Memory B cell (primary cell): Measurements from ENCODE around the gene AFDN.
"Not testable (repeated sequence)": the region's sequence is repeated elsewhere in the genome, so short reads cannot be mapped to it uniquely, and the experiment has no call there.

Experiments used
- ATAC-seq: fragments of 150-1000 bp; cut with Tn5 transposase; 2 replicates; pipeline ENCODE4 v1.10.0; 2021; ENCODE audit warnings: low read depth, mild to moderate bottlenecking, moderate library complexity
- DNase-seq, 2 donors: peaks; one replicate each; pipeline ENCODE4 v3.0.0; 2022; ENCODE audit warnings: low spot score in 2 of 2
- H3K27ac Mint-ChIP-seq: one replicate; pipeline ENCODE4 v1.8.0; 2022; ENCODE audit warnings: mild to moderate bottlenecking, moderate library complexity, mixed read lengths
- H3K27me3 Mint-ChIP-seq: one replicate; pipeline ENCODE4 v1.8.0; 2022; ENCODE audit warnings: mixed read lengths
- H3K36me3 Mint-ChIP-seq: one replicate; pipeline ENCODE4 v1.8.0; 2022; ENCODE audit warnings: mild to moderate bottlenecking, mixed read lengths
- H3K4me1 Mint-ChIP-seq: one replicate; pipeline ENCODE4 v1.8.0; 2022; ENCODE audit warnings: mixed read lengths
- H3K4me3 Mint-ChIP-seq: one replicate; pipeline ENCODE4 v1.8.0; 2022; ENCODE audit warnings: mild to moderate bottlenecking, moderate library complexity, mixed read lengths
- H3K9me3 Mint-ChIP-seq: one replicate; pipeline ENCODE4 v1.8.0; 2022; ENCODE audit warnings: mixed read lengths

The AFDN gene

DNA sequence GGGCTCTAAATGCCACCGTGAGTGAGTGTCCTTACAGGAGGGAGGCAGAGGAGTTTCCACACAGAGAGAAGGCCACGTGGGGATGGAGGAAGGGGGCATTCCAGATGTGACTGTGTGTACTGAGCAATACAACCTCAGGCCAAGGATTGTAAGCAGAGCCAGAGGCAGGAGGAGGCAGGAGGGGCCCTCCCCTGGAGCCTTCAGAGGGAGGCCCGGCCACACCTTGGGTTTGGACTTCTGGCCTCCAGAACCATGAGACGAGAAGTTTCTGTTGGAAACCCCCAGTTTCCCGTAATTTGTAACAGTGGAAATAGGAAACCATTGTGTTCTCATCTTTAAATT lies 161.4 kb downstream of the AFDN start:
- no peak overlapping the region for H3K27ac Mint-ChIP-seq
- no peaks in the 10 kb centered on the region for H3K36me3 Mint-ChIP-seq
- no peaks in the 10 kb centered on the region for H3K4me1 Mint-ChIP-seq
- H3K9me3 Mint-ChIP-seq = peaks cover 5% of the 10 kb centered on the region
- H3K27me3 Mint-ChIP-seq = no peaks in the 10 kb centered on the region
- no peak overlapping the region for H3K4me3 Mint-ChIP-seq
- ATAC-seq = no peak
- no peak for DNase-seq

DNA sequence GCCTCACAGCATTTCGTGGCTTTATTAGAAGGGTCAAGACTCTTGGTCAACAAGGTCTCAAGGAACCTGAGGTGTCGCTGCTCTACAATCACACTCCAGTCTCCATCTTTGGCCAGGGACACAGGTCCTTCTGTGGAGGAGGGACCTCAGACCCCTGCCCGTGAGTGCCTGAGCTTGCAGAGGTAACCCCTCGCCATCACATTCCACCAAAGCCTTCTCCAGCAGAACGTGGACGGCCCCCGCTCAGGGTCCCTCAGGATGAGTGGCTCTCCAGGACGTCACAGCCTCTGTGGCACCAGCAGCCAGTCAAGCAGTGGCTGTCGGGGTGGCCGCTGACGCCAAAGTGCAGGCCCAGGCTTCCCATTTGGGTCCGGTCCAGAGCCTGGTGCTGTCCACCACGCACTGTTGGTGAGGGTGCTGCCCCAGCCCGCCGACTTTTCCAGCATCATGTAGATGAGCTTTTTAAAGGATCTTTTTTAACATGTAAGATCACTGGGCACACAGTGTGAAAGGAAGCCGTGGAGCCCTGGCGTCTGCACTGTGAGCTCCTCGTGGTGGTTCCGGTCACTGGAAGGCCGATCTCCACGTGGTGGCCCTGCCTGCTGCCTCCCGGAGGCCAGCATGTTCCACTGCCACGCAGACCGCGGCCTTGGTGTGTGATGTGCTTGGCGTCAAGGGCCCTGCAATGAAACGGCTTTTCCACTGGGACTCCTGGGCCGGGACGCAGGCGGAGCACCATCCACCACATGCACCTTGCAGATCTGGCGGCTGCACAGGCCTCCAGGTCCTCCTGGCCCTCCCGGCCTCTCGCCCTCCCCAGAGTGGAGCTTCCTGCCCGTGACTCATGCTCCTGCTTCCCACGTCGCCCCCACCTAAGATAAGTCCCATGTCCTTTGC lies 162.5 kb downstream of the AFDN start:
- peaks cover 1% of the 10 kb centered on the region for H3K9me3 Mint-ChIP-seq
- H3K4me1 Mint-ChIP-seq = no peaks in the 10 kb centered on the region
- H3K27me3 Mint-ChIP-seq = no peaks in the 10 kb centered on the region
- ATAC-seq (no peak), DNase-seq (no peak)
- H3K36me3 Mint-ChIP-seq = no peaks in the 10 kb centered on the region
- no peak overlapping the region for H3K27ac Mint-ChIP-seq
- no peak overlapping the region for H3K4me3 Mint-ChIP-seq

DNA sequence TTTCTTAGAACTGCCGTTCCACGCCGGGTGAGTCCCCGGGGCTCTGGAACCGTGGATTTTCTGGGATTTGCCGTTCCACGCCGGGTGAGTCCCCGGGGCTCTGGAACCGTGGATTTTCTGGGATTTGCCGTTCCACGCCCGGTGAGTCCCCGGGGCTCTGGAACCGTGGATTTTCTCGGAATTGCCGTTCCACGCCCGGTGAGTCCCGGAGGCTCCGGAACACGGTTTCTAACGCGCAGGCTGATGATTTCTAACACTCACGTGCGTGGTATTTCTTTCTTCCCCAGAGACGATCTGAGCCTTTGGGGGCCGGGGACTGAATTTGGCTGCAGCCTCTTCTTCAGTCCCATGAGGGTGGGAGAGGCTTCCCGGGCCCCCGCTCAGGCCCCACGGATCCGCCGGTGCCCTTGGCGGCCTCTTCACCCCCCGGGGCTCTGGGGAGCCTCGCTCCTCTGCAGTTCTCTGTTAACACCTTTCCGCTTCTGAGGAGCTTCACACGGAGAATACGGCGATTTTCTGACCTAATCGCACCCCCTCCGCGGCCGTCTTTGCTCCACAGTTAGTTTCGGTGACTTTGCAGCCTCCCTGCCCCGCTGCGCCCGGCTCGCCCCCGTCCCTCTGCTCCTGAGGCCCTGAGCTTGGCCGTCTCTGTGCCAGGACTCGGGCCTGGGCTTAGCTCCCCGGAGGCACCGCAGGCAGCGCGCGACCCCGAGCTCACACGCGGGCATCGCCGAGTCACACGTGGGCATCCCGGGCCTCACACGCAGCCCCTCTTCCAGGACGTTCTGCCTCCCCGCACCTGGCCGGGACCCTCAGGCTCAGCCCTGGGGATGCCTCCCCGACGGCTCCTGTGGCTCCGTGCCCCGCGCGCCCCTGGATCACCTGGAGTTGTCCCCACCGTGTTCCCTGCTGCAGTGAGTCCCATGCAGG lies 163.6 kb downstream of the AFDN start:
- Mint-ChIP-seq H3K27ac (no peak overlapping the region), H3K4me3 (no peak overlapping the region), H3K27me3 (peaks cover 2% of the 10 kb centered on the region), H3K36me3 (no peaks in the 10 kb centered on the region), H3K4me1 (no peaks in the 10 kb centered on the region), H3K9me3 (no peaks in the 10 kb centered on the region)
- no peak for DNase-seq
- no peak for ATAC-seq

DNA sequence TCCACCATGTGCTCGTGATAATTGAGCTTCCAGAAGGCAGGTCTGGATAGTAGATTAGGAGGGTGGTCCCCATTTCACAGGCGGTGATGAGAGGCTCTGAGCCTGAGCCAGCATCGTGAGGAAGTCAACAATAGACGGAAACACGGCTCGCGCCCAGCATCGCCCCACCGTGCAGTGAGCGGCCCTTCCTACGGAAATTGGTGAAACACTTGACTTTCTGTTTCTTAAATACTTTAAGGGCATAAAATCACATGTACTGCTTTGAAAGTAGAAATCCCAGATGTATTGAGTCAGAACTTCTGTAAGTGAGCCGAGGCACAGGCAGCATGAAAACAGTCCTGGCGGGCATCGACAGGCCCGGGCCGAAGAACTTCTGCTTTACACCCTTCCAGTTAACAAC lies 166.5 kb downstream of the AFDN start:
- H3K4me3 Mint-ChIP-seq = no peak overlapping the region

DNA sequence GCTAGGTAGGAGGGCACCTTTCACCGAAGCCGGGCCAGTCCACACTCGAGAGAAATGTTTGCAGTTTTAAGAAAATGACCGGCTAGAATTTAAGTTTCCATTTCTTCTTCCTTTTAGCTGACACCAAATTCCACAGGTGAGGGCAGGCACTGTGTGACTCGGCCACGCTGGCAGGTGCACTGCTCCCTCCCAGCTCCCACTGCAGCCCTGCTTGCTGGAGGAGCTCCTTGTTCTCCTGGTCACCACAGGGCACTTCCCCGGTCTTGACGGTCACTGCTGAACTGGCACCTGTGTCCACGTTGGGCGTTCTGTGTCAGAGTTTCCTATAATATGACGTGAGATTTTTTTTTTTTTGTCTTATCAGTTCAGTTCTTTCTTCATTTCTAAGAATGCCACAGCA lies 167.1 kb downstream of the AFDN start:
- no peaks in the 10 kb centered on the region for H3K4me1 Mint-ChIP-seq
- DNase-seq = no peak
- H3K9me3 Mint-ChIP-seq = no peaks in the 10 kb centered on the region
- no peak for ATAC-seq
- H3K36me3 Mint-ChIP-seq = no peaks in the 10 kb centered on the region
- peaks cover 11% of the 10 kb centered on the region for H3K27me3 Mint-ChIP-seq
- H3K4me3 Mint-ChIP-seq = no peak overlapping the region
- no peak overlapping the region for H3K27ac Mint-ChIP-seq

More for the DNA sequence above, 166.5 kb downstream of the AFDN start:
- Mint-ChIP-seq H3K4me1 (no peaks in the 10 kb centered on the region), H3K9me3 (no peaks in the 10 kb centered on the region), H3K27me3 (peaks cover 10% of the 10 kb centered on the region), H3K27ac (no peak overlapping the region), H3K36me3 (no peaks in the 10 kb centered on the region)
- ATAC-seq (no peak), DNase-seq (no peak)

DNA sequence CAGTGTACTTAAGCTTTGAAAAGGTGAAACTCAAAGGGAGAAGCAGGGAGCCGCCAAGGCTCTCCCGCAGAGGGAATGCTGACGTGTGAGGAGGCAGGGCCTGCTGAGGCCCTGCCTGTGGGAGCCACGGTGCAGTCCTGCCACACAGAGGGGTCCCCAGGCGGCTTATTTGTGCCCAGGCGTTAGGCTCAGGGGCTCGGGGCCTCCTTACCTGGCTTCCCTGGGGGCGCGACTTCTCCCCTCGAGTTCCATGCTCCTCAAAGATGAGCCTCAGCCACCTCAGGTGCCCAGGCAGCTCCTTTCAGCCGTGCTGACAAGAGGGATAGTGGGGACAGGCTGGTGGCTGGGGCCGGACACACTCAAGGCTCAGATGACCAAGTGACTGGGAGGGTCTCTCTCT lies 168.6 kb downstream of the AFDN start:
- no peak overlapping the region for H3K4me3 Mint-ChIP-seq
- no peaks in the 10 kb centered on the region for H3K9me3 Mint-ChIP-seq
- H3K27me3 Mint-ChIP-seq = peaks cover 11% of the 10 kb centered on the region
- H3K36me3 Mint-ChIP-seq = no peaks in the 10 kb centered on the region
- ATAC-seq (no peak), DNase-seq (no peak)
- H3K27ac Mint-ChIP-seq = no peak overlapping the region
- H3K4me1 Mint-ChIP-seq = no peaks in the 10 kb centered on the region

DNA sequence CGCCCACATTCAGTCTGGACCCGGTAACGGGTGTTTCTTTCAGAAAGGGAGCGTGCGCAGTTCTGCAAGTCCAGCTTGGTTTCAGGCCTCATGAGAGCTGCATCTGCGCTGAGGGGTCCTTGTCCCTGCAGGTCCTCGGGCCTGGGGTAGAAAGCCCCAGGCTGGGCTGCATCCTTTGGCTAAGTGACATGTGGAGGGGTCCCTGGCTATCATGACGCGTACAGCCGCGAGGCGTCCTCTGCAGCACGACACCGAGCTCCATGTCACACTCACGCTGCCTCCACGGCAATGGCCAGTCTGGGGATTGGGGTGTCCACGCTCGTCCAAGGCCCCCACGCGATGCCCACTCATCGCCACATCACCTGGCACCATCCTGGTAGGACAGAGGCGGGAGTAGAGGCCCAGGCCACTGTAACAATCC lies 169.0 kb downstream of the AFDN start:
- peaks cover 11% of the 10 kb centered on the region for H3K27me3 Mint-ChIP-seq
- H3K4me1 Mint-ChIP-seq = no peaks in the 10 kb centered on the region
- H3K9me3 Mint-ChIP-seq = no peaks in the 10 kb centered on the region
- H3K4me3 Mint-ChIP-seq = no peak overlapping the region
- ATAC-seq (no peak), DNase-seq (no peak)
- no peaks in the 10 kb centered on the region for H3K36me3 Mint-ChIP-seq
- H3K27ac Mint-ChIP-seq = no peak overlapping the region

DNA sequence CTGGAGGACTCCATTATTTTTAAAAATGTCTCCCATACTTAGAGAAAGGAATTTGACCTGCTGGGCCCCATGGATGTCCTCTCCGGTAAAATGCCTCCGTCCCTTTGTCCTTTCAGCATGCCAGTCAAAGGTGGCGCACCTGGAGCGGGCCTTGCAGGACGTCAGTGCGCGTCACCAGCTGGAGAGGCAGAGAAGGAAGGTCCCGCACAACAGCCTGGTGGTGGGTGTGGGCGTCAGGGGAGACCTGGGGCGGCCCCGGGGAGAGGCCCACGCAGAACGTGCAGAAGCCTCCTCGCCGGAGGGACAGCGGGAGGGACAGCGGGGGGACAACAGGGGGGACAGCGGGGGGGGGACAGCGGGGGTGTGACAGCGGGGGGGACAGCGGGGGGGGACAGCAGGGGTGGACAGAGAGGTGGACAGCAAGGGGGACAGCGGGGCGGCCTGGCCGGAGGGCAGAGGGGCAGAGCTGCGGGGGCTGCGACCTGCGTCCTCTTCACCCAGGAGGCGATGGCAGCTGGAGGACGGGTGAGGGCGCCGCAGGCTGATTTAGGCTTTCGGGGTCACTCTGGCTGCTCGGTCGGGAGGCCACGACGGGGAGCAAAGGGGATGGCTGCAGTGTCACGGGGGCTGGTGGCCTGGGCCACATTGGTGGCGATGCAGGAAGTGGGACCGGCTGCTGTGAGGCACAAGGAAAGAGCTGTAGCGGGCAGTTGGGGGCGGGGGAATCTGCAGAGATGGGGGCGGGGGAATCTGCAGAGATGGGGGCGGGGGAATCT lies 169.9 kb downstream of the AFDN start:
- DNase-seq = no peak
- H3K27ac Mint-ChIP-seq = no peak overlapping the region
- no peak for ATAC-seq
- H3K4me3 Mint-ChIP-seq = peak overlapping the region; percentile 52
- H3K9me3 Mint-ChIP-seq = no peaks in the 10 kb centered on the region
- no peaks in the 10 kb centered on the region for H3K4me1 Mint-ChIP-seq
- no peaks in the 10 kb centered on the region for H3K36me3 Mint-ChIP-seq
- peaks cover 11% of the 10 kb centered on the region for H3K27me3 Mint-ChIP-seq

DNA sequence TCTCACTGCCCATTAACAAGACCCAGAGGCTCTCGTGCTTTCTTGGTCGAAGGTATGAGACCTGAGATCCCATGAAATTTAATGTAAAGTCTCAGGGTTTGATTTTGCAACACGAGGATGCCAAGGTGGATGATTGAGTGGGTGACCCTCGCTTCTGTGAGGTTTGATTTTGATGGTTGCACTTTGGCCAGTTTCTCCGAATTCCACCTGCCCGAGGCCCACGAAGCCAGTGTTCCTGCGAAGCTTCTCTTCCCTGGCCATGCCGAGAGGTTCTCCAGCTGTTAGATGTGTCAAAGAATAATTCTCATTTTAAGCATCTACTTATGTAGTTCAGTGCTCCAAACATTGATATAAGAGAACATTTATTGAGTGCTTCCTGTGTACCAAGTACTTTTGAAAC lies 170.9 kb downstream of the AFDN start, which contains the start of gene KIF25:
KIF25 (plus strand) TSS at position 30 of the 400 bp plus-strand sequence. CDS start 31,915 bp downstream, outside the sequence.
- no peaks in the 10 kb centered on the region for H3K9me3 Mint-ChIP-seq
- no peak within 1 kb of the TSS for H3K27ac Mint-ChIP-seq
- peaks cover 11% of the 10 kb centered on the region for H3K27me3 Mint-ChIP-seq
- H3K36me3 Mint-ChIP-seq = no peaks in the 10 kb centered on the region
- DNase-seq (no peak), ATAC-seq (no peak)
- H3K4me1 Mint-ChIP-seq = no peaks in the 10 kb centered on the region
- H3K4me3 Mint-ChIP-seq = peak within 1 kb of the TSS; percentile 52

DNA sequence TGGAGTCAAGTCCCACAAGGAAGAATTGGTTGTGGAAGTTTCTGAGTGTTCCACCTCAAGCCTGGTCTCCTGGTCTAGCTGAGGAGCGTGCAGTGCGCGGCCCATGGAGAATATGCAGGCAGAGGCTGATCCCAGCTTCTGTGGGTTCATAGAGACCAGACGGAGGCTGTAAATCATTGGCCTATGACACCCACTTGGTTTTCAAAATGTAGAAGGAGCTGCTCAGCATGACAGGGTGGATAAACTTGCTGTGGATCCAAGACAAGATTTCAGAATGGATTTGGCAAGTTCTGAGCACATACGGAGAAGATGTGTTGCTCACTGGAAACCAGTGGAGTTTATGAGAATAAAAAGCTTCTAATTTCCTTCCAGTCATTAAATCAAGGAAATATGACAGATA lies 171.5 kb downstream of the AFDN start:
- Mint-ChIP-seq H3K27me3 (peaks cover 11% of the 10 kb centered on the region), H3K4me1 (no peaks in the 10 kb centered on the region), H3K36me3 (no peaks in the 10 kb centered on the region), H3K4me3 (no peak overlapping the region), H3K27ac (no peak overlapping the region), H3K9me3 (no peaks in the 10 kb centered on the region)
- no peak for DNase-seq
- no peak for ATAC-seq

DNA sequence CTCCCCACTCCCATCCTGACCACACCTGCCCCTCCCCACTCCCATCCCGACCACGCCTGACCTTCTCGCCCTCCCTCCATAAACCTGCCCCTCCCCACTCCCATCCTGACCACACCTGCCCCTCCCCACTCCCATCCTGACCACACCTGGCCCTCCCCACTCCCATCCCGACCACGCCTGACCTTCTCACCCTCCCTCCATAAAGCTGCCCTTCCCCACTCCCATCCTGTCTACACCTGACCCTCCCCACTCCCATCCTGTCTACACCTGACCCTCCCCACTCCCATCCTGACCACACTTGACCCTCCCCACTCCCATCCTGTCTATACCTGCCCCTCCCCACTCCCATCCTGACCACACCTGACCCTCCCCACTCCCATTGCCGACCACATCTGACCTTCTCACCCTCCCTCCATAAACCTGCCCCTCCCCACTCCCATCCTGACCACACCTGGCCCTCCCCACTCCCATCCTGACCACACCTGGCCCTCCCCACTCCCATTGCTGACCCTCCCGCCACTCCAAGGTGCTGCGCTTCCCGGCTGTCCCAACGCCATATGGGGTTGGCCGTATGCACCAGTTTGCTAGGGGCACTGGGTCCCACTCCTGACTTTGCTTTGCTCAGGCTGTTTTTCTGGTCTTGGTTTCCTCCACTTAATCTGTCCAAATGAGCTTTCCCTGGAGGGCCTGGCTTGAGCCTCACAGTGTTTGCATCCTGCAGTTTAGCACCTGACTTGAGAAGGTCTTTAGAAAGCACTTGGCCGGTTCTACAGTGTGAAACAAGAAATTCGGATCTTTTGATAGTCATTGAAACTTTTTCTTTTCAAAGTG lies 173.7 kb downstream of the AFDN start:
- Mint-ChIP-seq H3K27ac (no peak overlapping the region), H3K27me3 (peaks cover 9% of the 10 kb centered on the region)
- no peak for ATAC-seq

DNA sequence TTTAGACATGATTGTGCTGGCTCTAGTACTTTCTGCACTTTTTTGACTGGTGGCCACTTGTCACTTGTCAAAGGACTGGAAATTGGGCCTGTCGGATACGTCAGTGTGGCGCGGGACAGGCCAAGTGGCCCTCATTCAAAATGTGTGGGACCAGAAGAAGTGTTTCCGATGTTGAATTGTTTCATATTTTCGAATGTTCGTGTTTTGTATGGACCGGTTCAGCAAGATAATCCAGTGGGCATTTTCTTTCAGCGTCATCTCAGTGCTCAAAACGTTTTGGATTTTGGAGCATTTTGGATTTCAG lies 174.3 kb downstream of the AFDN start:
- H3K27me3 Mint-ChIP-seq = peaks cover 9% of the 10 kb centered on the region
- DNase-seq = no peak
- H3K36me3 Mint-ChIP-seq = no peaks in the 10 kb centered on the region
- ATAC-seq = no peak
- no peak overlapping the region for H3K4me3 Mint-ChIP-seq
- no peaks in the 10 kb centered on the region for H3K9me3 Mint-ChIP-seq
- H3K4me1 Mint-ChIP-seq = no peaks in the 10 kb centered on the region
- H3K27ac Mint-ChIP-seq = no peak overlapping the region

More for the DNA sequence above, 173.7 kb downstream of the AFDN start:
- no peak overlapping the region for H3K4me3 Mint-ChIP-seq
- DNase-seq = no peak
- no peaks in the 10 kb centered on the region for H3K9me3 Mint-ChIP-seq
- H3K36me3 Mint-ChIP-seq = no peaks in the 10 kb centered on the region
- no peaks in the 10 kb centered on the region for H3K4me1 Mint-ChIP-seq

DNA sequence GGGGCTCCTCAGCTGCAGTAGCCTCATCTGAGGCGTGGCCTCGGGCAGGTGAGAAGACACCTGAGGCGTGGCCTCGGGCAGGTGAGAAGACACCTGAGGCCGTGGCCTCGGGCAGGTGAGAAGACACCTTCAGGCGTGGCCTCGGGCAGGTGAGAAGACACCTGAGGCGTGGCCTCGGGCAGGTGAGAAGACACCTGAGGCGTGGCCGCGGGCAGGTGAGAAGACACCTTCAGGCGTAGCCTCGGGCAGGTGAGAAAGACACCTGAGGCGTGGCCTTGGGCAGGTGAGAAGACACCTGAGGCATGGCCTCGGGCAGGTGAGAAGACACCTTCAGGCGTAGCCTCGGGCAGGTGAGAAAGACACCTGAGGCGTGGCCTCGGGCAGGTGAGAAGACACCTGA lies 174.8 kb downstream of the AFDN start:
- not testable (repeated sequence) for H3K36me3 Mint-ChIP-seq, H3K27ac Mint-ChIP-seq, H3K9me3 Mint-ChIP-seq, ATAC-seq, H3K4me1 Mint-ChIP-seq, H3K4me3 Mint-ChIP-seq, DNase-seq, H3K27me3 Mint-ChIP-seq
